K562 (cell line): Measurements from ENCODE around the gene PGRMC2. TPM values are rescaled to one million over a fixed set of nuclear protein-coding genes. Genes with fewer than 3 reads are reported as not detected.
A peak's percentile ranks its signal among the peaks of the same experiment; 100 is the strongest.

ENCODE experiments used
- ATAC-seq: fragments of 200-7000 bp; cut with Tn5 transposase; 3 replicates; pipeline ENCODE4 v1.9.1; 2020; ENCODE audit warnings: moderate library complexity
- Bru-seq: library from RNA; stranded (reverse); fragments of 400-500 nt; gene quantifications from one replicate; lab custom pipeline; 2021; lab: Mats Ljungman, UMichigan
- BruChase-seq, 2 experiments: library from RNA; stranded (reverse); fragments of 400-500 nt; gene quantifications; one replicate each; lab custom pipeline; 2021; lab: Mats Ljungman, UMichigan
- BruUV-seq: library from RNA; stranded (reverse); fragments of 400-500 nt; replicated peaks from 2 replicates; lab custom pipeline; 2021; lab: Mats Ljungman, UMichigan
- CTCF ChIA-PET: fragments of 300-600 bp; formaldehyde crosslinking; extraction: SDS; loops from one replicate; lab custom pipeline; 2021; ENCODE audit warnings: low intra/inter-chr PET ratio; lab: Yijun Ruan, JAX
- POLR2A ChIA-PET: fragments of 300-600, 350-650 bp; sonication (Branson Sonifier 250); formaldehyde crosslinking; extraction: SDS; loops from one replicate; lab custom pipeline; 2021; ENCODE audit warnings: antibody characterized with exemption, inconsistent platforms; lab: Yijun Ruan, JAX
- DNase-seq, 4 experiments: peaks; one replicate each; pipeline versions ENCODE4 v3.0.0 to v3.0.0-alpha.2; 2011 to 2018; ENCODE audit warnings: low spot score in 3 of 4, mixed read lengths in 3 of 4; ENCODE audit errors: extremely low read depth in 1 of 4
- FAIRE-seq: peaks from 2 replicates; lab custom pipeline; 2011; peaks lifted over from hg19 to GRCh38; lab: Jason Lieb, UNC
- H2AFZ ChIP-seq: 2 replicates; pipeline ENCODE4 v1.6.0; 2011; ENCODE audit warnings: low read depth, low read length, control low read depth, inconsistent platforms
- H3K27ac ChIP-seq: fragments of 200-600 bp; 3 replicates; pipeline ENCODE4 v1.8.0; 2011; ENCODE audit warnings: low read depth, mild to moderate bottlenecking, control low read depth, inconsistent platforms, low read length, moderate library complexity, mixed read lengths; ENCODE audit errors: extremely low read depth
- H3K27me3 ChIP-seq, 2 experiments: fragments of 300-600 bp in 1 of 2; 2 replicates in 1 of 2; 3 replicates in 1 of 2; pipeline versions ENCODE4 v1.6.0 to v1.8.0; 2011; ENCODE audit warnings: inconsistent platforms in 2 of 2, low read length in 2 of 2, mild to moderate bottlenecking in 1 of 2, mixed read lengths in 1 of 2, moderate library complexity in 1 of 2; ENCODE audit not compliant: control insufficient read depth in 2 of 2, insufficient read depth in 2 of 2
- H3K36me3 ChIP-seq: fragments of 300-600 bp; 3 replicates; pipeline ENCODE4 v1.8.0; 2011; ENCODE audit warnings: mild to moderate bottlenecking, low read length, inconsistent platforms; ENCODE audit not compliant: control insufficient read depth, insufficient read depth
- H3K4me1 ChIP-seq, 2 experiments: fragments of 200-600 bp in 1 of 2; replicated peaks in 1 of 2; 2 replicates in 1 of 2; 3 replicates in 1 of 2; pipeline versions ENCODE4 v1.5.1 to v1.8.0; 2011; ENCODE audit warnings: inconsistent platforms in 2 of 2, low read length in 2 of 2, mild to moderate bottlenecking in 1 of 2, mixed read lengths in 1 of 2, moderate library complexity in 1 of 2; ENCODE audit not compliant: control insufficient read depth in 2 of 2, insufficient read depth in 2 of 2
- H3K4me2 ChIP-seq: 2 replicates; pipeline ENCODE4 v1.6.1; 2011; ENCODE audit warnings: low read length, control low read depth, inconsistent platforms, mixed read lengths; ENCODE audit not compliant: insufficient read depth
- H3K4me3 ChIP-seq: fragments of 200-600 bp; sonication (generic), shearing (Covaris generic); 2 replicates; pipeline ENCODE4 v1.5.1; 2016; ENCODE audit warnings: control low read depth, inconsistent platforms
- H3K79me2 ChIP-seq: fragments of 200-600 bp; 3 replicates; pipeline ENCODE4 v1.8.0; 2011; ENCODE audit warnings: low read length, inconsistent platforms; ENCODE audit not compliant: control insufficient read depth, insufficient read depth
- H3K9ac ChIP-seq, 2 experiments: 2 replicates each; pipeline versions ENCODE4 v1.6.0 to v1.6.1; 2011; ENCODE audit warnings: low read depth in 2 of 2, low read length in 2 of 2, control low read depth in 1 of 2, inconsistent platforms in 1 of 2, mild to moderate bottlenecking in 1 of 2, mixed read lengths in 1 of 2; ENCODE audit not compliant: insufficient read depth in 1 of 2
- H3K9me1 ChIP-seq: one replicate; pipeline ENCODE4 v1.6.0; 2011; ENCODE audit warnings: inconsistent platforms, mild to moderate bottlenecking, low read length, moderate library complexity; ENCODE audit not compliant: control insufficient read depth, insufficient read depth
- H3K9me3 ChIP-seq: replicated peaks from 2 replicates; pipeline ENCODE4 v1.5.1; 2011; ENCODE audit warnings: low read depth, low read length, inconsistent platforms; ENCODE audit not compliant: control insufficient read depth, insufficient read depth
- H4K20me1 ChIP-seq: replicated peaks from 2 replicates; pipeline ENCODE4 v1.6.1; 2011; ENCODE audit warnings: low read length, inconsistent platforms, mixed read lengths; ENCODE audit not compliant: control insufficient read depth, insufficient read depth
- ADNP ChIP-seq: fragments of 200-800 bp; sonication (Bioruptor generic); IDR thresholded peaks from 2 replicates; pipeline ENCODE4 v1.6.1; 2016; ENCODE audit warnings: missing genetic modification characterization, missing compliant biosample characterization
- CAMTA2 ChIP-seq: fragments of 250-450 bp; sonication (Bioruptor Pico); conservative IDR thresholded peaks from 2 replicates; pipeline ENCODE4 v1.5.1; 2022
- MECOM ChIP-seq: fragments of 250-450 bp; sonication (Bioruptor Pico); IDR thresholded peaks from 2 replicates; pipeline ENCODE4 v1.8.0; 2022; ENCODE audit warnings: inconsistent platforms
- TAF9B ChIP-seq: fragments of 450-650 bp; IDR thresholded peaks from 2 replicates; pipeline ENCODE4 v1.6.1; 2018; ENCODE audit warnings: mild to moderate bottlenecking; ENCODE audit not compliant: partially characterized antibody
- WGBS: fragments of 100-300 bp; shearing (Covaris generic); methylation state at CpG from one replicate; pipeline ENCODE4 v1.1.6; 2016; ENCODE audit warnings: low coverage, mixed read lengths; ENCODE audit not compliant: insufficient coverage; ENCODE audit errors: missing lambda C conversion rate; 5-methylcytosine and 5-hydroxymethylcytosine counted together
- in situ Hi-C: fragments of 300-500 bp; cut with MboI; formaldehyde crosslinking; loops from 4 replicates; pipeline ENCODE4 v1.15.0; 2018; ENCODE audit warnings: inconsistent platforms, mixed read lengths
- intact Hi-C: fragments of 100-400 bp; cut with micrococcal nuclease; formaldehyde crosslinking; loops from 2 replicates; pipeline ENCODE4 v1.14.2; 2022
- long read RNA-seq, 3 experiments: library from polyadenylated mRNA in 2 of 3; library from RNA in 1 of 3; unstranded in 2 of 3; stranded (forward) in 1 of 3; transcript quantifications; one replicate each; pipeline ENCODE4 v2.0.0, GENCODE V29; 2019 to 2022
- polyA minus RNA-seq, 3 experiments: library from RNA; depleted of rRNA, polyadenylated mRNA; stranded (reverse); fragments of >200 nt; gene quantifications; 2 replicates each; pipeline ENCODE4 v1.2.3, GENCODE V29; 2011
- polyA plus RNA-seq, 8 experiments: library from polyadenylated mRNA; depleted of rRNA in 4 of 8; stranded (reverse) in 5 of 8; unstranded in 3 of 8; fragments of >200 nt; fragmentation: Nextera tagmentation in 2 of 8; fragmentation: Illumina TruSeq in 1 of 8; extraction: Ambion mirVana in 2 of 8; extraction: Trizol in 1 of 8; gene quantifications; 2 replicates each; pipeline versions ENCODE4 v1.2.1 to v1.2.3, GENCODE V29; 2011 to 2014; ENCODE audit warnings: inconsistent platforms in 1 of 8, missing spikeins in 1 of 8
- total RNA-seq, 7 experiments: library from RNA; depleted of rRNA in 6 of 7; stranded (reverse); fragments of >200 nt in 6 of 7; fragmentation: Illumina TruSeq in 2 of 7; extraction: Trizol in 2 of 7; gene quantifications; 2 replicates each; pipeline versions ENCODE4 v1.2.1 to v1.2.3, GENCODE V29; 2011 to 2021; ENCODE audit warnings: low replicate concordance in 1 of 7
- TF ChIP-seq, protein P1 (sequence below): sonication (generic); formaldehyde crosslinking; IDR thresholded peaks from 2 replicates; pipeline ENCODE4 v1.4.0; 2020; ENCODE audit warnings: mild to moderate bottlenecking, missing genetic modification reagents
- TF ChIP-seq, protein P2 (sequence below), 3 experiments: fragments of 200-800 bp in 1 of 3; sonication (Bioruptor generic) in 1 of 3; sonication (generic) in 1 of 3; formaldehyde crosslinking in 1 of 3; IDR thresholded peaks; 2 replicates each; pipeline versions ENCODE4 v1.6.1 to v1.8.0; 2016 to 2022; ENCODE audit warnings: mild to moderate bottlenecking in 2 of 3, missing compliant biosample characterization in 2 of 3, missing genetic modification characterization in 2 of 3, missing genetic modification reagents in 1 of 3
- TF ChIP-seq, protein P3 (sequence below): fragments of 250-450 bp; sonication (Bioruptor Pico); IDR thresholded peaks from 2 replicates; pipeline ENCODE4 v1.8.0; 2022; ENCODE audit warnings: inconsistent platforms

PGRMC2 gene, protein sequence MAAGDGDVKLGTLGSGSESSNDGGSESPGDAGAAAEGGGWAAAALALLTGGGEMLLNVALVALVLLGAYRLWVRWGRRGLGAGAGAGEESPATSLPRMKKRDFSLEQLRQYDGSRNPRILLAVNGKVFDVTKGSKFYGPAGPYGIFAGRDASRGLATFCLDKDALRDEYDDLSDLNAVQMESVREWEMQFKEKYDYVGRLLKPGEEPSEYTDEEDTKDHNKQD
- 14.0 and 45.2 TPM in 2 replicates for total RNA-seq (2011; cell fraction: chromatin; rRNA removed; ENCODE audit: low replicate concordance)
- total RNA-seq (2011; cell fraction: nucleolus; rRNA removed) = 14.8 and 16.2 TPM in 2 replicates
- total RNA-seq (2011; cell fraction: nucleoplasm; rRNA removed) = 30.2 and 51.7 TPM in 2 replicates
- 12.4 and 14.8 TPM in 2 replicates for total RNA-seq (2014; rRNA removed)
- total RNA-seq (2014; rRNA removed; fragmentation: Illumina TruSeq; extraction: Trizol) = 27.6 and 32.8 TPM in 2 replicates
- 18.3 and 19.3 TPM in 2 replicates for total RNA-seq (2015; rRNA removed; fragmentation: Illumina TruSeq; extraction: Trizol)
- total RNA-seq (2021) = 52.4 and 56.2 TPM in 2 replicates
- 20.4 and 21.8 TPM in 2 replicates for polyA plus RNA-seq (2011; rRNA removed)
- 2.6 and 6.2 TPM in 2 replicates for polyA plus RNA-seq (2011; cell fraction: cytosol; rRNA removed)
- 7.7 and 11.3 TPM in 2 replicates for polyA plus RNA-seq (2011; cell fraction: nucleus; rRNA removed)
- polyA plus RNA-seq (2012) = 37.6 and 55.2 TPM in 2 replicates
- polyA plus RNA-seq (2014; fragmentation: Illumina TruSeq; extraction: Trizol) = 72.0 and 81.3 TPM in 2 replicates
- 10 to 100 TPM; 17.1 to 22.7 TPM for polyA plus RNA-seq (2014; fragmentation: Nextera tagmentation; extraction: Ambion mirVana)
- polyA plus RNA-seq (2014; rRNA removed) = 31.9 and 34.1 TPM in 2 replicates
- 6.1 and 9.1 TPM in 2 replicates for polyA minus RNA-seq (2011; rRNA and poly(A)+ RNA removed)
- polyA minus RNA-seq (2011; cell fraction: cytosol; rRNA and poly(A)+ RNA removed) = 8.3 and 8.4 TPM in 2 replicates
- 5.3 and 8.4 TPM in 2 replicates for polyA minus RNA-seq (2011; cell fraction: nucleus; rRNA and poly(A)+ RNA removed)
- percentile 90 among the genes with signal in this experiment for Bru-seq, nascent RNA
- percentile 94 among the genes with signal in this experiment for BruChase-seq, experiment 1, labeled RNA remaining after a 2-hour chase
- BruChase-seq, experiment 2, labeled RNA remaining after a 6-hour chase = percentile 94 among the genes with signal in this experiment
- long read RNA-seq, experiment 1, transcript PGRMC2-208 (3 exons, 3,783 nt) = major isoform, 127 of 158 reads
- long read RNA-seq, experiment 1, partial matches to known transcripts = 0 of 158 reads
- long read RNA-seq, experiment 1, other reads (novel, unspliced or antisense) = 28 of 158 reads
- long read RNA-seq, experiment 2, transcript PGRMC2-208 (3 exons, 3,783 nt) = major isoform, 74 of 149 reads
- long read RNA-seq, experiment 2, partial matches to known transcripts = 0 of 149 reads
- long read RNA-seq, experiment 2, other reads (novel, unspliced or antisense) = 72 of 149 reads
- long read RNA-seq, experiment 3, partial matches to known transcripts = 0 of 4 reads
- long read RNA-seq, experiment 3, other reads (novel, unspliced or antisense) = 3 of 4 reads

DNA sequence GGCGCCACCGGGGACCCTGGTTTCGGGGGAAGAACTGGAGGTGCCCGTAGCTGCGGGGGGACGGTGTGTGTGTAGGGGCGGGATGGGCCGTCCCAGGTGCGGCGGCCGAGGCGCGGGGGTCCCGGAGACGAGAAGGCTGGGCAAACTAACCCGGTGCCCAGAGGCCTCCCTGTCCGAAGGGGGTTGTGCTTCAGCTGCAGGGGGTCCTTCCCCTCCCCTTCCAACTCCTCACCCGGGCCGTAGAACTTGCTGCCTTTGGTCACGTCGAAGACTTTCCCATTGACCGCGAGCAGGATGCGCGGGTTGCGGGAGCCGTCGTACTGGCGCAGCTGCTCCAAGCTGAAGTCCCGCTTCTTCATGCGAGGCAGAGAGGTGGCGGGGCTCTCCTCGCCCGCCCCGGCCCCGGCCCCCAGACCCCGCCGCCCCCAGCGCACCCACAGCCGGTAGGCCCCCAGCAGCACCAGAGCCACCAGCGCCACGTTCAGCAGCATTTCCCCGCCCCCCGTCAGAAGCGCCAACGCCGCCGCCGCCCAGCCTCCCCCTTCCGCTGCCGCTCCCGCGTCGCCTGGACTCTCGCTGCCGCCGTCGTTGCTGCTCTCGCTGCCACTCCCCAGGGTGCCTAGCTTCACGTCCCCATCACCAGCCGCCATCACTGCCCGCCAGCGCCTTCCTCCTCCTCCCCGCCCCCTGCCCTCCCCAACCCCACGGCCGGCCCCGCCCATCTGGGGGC lies at the start of gene PGRMC2:
Gene PGRMC2, minus strand, starts transcription at position 673 of the 730 bp plus-strand sequence. Its CDS starts 23 bp downstream, at position 650.
- POLR2A ChIA-PET = interaction anchor here (0.6 to 1.6 kb wide), 5 partner anchors 11 to 1022 kb away, joined by 3 to 7 read pairs (median 4); no protein-coding TSS in a partner anchor
- DNase-seq = peak; percentile 29 to 50 (median 34)
- peaks cover 74% of the 10 kb centered on the region for H3K79me2 ChIP-seq
- TF ChIP-seq, protein P1, sequence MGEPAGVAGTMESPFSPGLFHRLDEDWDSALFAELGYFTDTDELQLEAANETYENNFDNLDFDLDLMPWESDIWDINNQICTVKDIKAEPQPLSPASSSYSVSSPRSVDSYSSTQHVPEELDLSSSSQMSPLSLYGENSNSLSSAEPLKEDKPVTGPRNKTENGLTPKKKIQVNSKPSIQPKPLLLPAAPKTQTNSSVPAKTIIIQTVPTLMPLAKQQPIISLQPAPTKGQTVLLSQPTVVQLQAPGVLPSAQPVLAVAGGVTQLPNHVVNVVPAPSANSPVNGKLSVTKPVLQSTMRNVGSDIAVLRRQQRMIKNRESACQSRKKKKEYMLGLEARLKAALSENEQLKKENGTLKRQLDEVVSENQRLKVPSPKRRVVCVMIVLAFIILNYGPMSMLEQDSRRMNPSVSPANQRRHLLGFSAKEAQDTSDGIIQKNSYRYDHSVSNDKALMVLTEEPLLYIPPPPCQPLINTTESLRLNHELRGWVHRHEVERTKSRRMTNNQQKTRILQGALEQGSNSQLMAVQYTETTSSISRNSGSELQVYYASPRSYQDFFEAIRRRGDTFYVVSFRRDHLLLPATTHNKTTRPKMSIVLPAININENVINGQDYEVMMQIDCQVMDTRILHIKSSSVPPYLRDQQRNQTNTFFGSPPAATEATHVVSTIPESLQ (CRISPR knock-in tag) = no peak
- TF ChIP-seq TAF9B (peak; percentile 19), ADNP (tag) (no peak), MECOM (CRISPR knock-in tag) (no peak), CAMTA2 (CRISPR knock-in tag) (no peak)
- TF ChIP-seq, protein P2, sequence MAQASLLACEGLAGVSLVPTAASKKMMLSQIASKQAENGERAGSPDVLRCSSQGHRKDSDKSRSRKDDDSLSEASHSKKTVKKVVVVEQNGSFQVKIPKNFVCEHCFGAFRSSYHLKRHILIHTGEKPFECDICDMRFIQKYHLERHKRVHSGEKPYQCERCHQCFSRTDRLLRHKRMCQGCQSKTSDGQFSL (CRISPR knock-in tag; IDR thresholded peaks at IDR 0.05) = no peak
- TF ChIP-seq, protein P2 (tag; IDR thresholded peaks at IDR 0.05) = no peak
- TF ChIP-seq, protein P3, sequence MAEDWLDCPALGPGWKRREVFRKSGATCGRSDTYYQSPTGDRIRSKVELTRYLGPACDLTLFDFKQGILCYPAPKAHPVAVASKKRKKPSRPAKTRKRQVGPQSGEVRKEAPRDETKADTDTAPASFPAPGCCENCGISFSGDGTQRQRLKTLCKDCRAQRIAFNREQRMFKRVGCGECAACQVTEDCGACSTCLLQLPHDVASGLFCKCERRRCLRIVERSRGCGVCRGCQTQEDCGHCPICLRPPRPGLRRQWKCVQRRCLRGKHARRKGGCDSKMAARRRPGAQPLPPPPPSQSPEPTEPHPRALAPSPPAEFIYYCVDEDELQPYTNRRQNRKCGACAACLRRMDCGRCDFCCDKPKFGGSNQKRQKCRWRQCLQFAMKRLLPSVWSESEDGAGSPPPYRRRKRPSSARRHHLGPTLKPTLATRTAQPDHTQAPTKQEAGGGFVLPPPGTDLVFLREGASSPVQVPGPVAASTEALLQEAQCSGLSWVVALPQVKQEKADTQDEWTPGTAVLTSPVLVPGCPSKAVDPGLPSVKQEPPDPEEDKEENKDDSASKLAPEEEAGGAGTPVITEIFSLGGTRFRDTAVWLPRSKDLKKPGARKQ (CRISPR knock-in tag) = no peak

More for the DNA sequence above, at the start of gene PGRMC2:
- H3K9me1 ChIP-seq = no peaks in the 10 kb centered on the region
- CTCF ChIA-PET = no interaction called here
- peak within 1 kb of the TSS; percentile 96 for H3K4me2 ChIP-seq
- peak within 1 kb of the TSS; percentile 59 for H3K4me3 ChIP-seq
- H3K36me3 ChIP-seq = peaks cover 20% of the 10 kb centered on the region; the same call in 2 of the 3 replicates
- intact Hi-C loops (loop anchor here (5.0 to 10.0 kb wide), 5 partner anchors 223 to 810 kb away; partner anchors contain the start of genes C4orf33 and LARP1B), in situ Hi-C loops (no loop called here)
- H3K27ac ChIP-seq = peak within 1 kb of the TSS; percentile 89
- H3K9ac ChIP-seq = peak within 1 kb of the TSS; percentile 91 to 97
- H3K27me3 ChIP-seq = no peaks in the 10 kb centered on the region
- H4K20me1 ChIP-seq = 0 out of 2 replicates have a peak, but pooled peaks cover 5% of the 10 kb centered on the region
- FAIRE-seq (no peak), ATAC-seq (peak; percentile 12)
- no peaks in the 10 kb centered on the region for H3K9me3 ChIP-seq
- BruUV-seq = no TSS peak
- peak within 1 kb of the TSS; percentile 80 for H2AFZ ChIP-seq
- WGBS = under 1% methylated on average over 39 of the region's 67 CpGs
- peaks cover 4 to 27% of the 10 kb centered on the region in 2 experiments for H3K4me1 ChIP-seq
